ENCODE data around the gene GALR2.

Gene GALR2

DNA sequence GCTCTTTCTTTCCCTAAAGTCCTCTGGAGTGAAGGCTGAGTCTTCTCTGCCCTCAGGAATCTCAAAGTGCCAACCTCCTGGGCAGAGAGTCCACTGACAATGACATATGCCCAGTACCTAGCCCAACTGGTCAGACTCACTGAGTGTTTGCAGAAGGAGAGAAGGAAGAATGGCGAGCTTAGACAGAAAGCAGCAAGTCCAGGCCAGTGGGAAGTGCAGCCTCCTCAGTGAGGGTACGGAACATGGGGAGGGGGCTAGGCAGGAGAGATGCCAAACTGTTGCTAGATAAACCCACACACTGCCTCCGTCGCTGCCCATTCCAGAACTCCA is 28.3 kb downstream of the GALR2 start:
- DNase-seq, result no peak

GRCh38 chr17:76103274-76104139 is 28.9 kb downstream of the GALR2 start, which contains the start of gene EXOC7:
Gene EXOC7, minus strand, starts transcription at chr17:76103787. Its CDS starts 95 bp downstream, at chr17:76103692.
- peak; percentile 98 for DNase-seq

DNA sequence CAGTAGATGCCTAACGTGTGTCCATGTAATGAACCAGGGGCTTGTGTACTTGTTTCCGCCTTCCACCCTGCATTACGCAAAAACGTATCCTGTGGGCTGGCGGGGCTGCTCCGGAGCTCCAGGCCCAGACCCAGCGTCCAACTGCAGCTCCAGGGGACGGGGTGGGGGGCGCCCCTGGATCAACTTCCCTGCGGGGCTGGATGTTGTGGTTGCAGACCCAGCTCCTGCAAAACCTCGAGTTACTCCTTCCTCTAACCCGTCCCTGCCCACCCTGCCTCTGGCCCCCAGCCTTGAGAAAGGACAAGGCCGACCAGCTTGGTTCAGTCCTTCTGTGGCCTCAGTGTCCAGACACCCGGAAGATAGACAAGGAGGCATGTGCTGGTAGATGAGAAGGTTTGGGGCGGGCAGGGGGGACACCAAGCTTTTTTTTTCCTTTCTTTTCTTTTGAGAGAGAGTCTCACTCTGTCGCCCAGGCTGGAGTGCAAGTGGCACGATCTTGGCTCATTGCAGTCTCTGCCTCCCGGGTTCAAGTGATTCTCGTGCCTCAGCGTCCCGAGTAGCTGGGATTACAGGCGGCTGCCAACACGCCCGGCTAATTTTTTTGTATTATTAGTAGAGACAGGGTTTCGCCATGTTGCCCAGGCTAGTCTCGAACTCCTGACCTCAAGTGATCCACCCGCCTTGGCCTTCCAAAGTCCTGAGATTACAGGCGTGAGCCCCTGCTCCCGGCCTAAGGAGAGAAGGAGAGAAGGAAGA is 29.7 kb downstream of the GALR2 start:
- DNase-seq, result no peak

DNA sequence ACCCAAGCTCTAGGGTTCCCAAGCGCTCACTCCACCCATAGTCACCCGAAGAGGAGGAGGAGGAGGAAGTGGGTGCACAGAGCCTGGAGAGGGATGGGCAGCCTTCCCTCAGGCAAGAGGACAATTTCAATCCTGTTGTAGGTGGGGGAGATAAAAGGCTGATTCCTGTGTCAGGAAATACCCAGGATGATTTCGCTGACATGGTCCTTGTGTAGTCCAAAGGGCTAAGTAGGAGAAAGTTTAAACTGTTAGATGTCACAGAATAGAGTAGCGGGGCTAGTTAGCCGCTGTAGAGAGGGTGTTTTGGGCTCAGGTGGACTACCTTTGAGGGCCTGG is 30.3 kb downstream of the GALR2 start:
- DNase-seq, result no peak

- DNase-seq, result no peak
Measured at GRCh38 chr17:76106703-76107102, 32.1 kb downstream of the GALR2 start.

GRCh38 chr17:76107509-76107908 is 32.9 kb downstream of the GALR2 start:
- no peak for DNase-seq

DNA sequence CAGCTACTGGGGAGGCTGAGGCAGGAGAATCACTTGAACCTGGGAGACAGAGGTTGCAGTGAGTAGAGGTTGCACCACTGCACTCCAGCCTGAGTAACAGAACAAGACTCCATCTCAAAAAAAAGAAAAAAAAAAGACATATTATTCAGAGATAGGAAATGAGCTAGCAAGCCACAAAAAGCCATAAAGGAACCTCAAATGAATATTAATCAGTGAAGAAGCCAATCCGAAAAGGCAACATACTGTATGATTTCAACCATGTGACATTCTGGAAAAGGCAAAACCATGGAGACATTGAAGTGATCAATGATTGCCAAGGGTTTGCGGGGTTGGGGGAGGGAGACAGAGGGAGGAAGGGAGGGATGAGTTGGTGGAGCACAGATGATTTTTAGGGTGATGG is 37.4 kb downstream of the GALR2 start:
- DNase-seq, result no peak

DNA sequence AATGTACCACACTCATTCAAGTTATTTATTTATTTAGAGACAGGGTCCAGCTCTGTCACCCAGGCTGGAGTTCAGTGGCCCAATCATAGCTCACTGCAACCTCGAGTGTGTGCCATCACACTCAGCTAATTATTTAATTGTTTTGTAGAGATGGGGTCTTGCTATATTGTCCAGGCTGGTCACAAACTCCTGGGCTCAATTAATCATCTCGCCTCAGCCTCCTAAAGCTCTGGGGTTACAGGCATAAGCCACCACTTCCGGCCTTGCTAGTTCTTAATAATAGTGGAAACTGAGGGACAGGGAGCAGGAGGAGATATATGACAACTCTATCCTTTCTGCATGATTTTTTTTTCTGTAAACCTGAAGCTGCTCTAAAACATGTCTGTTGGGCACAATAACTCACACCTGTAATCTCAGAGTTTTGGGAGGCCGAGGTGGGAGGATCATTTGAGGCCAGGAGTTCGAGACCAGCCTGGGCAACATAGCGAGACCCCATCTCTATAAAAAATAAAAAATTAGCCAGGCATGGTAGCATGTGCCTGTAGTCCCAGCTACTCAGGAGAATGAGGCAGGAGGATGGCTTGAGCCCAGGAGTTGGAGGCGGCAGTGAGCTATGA is 40.7 kb downstream of the GALR2 start:
- no peak for DNase-seq

DNA sequence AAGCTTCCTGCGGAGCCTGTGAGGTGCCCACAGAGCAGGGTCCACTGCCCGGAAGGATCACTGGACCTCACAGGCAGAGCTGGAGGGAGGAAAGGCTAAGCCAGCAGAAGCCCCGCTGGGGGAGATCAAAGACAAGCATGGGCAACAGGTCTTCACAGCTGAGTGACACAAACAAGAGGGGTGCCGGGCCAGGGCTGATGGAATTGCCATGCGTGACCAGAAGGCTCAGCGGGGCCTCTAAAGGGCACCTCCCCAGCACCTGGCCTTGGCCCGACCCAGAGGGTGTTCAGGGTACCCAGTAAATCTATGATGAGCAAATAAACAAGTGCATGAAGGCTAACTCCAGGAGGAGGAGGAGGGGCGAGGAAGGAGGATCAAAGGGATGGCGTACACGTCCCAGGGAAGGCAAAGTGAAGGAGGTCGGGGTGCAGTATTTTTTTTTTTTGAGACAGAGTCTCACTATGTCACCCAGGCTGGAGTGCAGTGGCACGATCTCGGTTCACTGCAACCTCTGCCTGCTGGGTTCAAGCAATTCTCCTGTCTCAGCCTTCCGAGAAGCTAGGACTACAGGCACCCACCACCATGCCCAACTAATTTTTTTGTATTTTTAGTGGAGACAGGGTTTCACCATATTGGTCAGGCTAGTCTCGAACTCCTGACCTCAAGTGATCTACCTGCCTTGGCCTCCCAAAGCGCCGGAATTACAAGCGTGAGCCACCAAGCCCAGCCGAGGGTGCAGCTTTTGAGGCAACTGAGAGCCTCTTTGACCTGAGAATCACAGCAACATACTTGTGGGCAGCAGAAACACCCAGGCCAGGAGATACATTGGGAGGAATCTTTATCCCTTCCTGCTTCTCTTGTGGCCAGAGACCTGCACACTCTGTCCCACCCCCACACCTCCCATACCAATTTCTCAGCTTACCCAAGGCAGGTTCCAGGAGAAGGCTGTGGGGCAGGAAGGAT is 45.1 kb downstream of the GALR2 start:
- DNase-seq, result no peak

DNA sequence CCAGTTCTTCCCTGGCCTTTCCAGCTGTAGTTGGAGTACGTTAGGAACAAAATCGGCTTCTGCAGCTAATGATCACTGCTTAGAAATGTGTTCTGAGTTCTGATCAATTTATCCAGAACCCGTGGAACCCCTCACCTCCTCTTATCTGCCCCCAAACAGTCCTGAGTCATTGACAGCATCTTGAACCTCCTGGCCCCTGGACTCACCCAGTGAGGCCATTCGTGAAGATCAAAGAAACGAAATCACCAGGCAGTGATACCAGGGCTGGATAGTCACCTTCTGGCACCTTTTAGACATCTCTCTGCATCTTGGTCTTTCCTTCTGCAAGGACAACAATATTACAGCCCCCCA is 46.1 kb downstream of the GALR2 start:
- no peak for DNase-seq

- DNase-seq, result no peak
Measured at GRCh38 chr17:76121932-76122430, 47.4 kb downstream of the GALR2 start.

GRCh38 chr17:76122431-76123190 is 48.0 kb downstream of the GALR2 start:
- no peak for DNase-seq

DNA sequence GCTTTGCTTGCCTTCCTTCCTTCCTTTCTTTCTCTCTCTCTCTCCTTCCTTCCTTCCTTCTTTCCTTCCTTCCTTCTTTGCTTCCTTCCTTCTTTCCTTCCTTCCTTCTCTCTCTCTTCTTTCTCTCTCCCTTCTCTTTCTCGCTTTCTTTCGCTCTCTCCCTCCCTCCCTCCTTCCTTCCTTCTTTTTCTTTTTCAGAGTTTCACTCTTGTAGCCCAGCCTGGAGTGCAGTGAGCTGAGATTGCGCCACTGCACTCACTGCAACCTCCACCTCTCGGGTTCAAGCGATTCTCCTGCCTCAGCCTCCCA is 48.6 kb downstream of the GALR2 start:
- no peak for DNase-seq

GRCh38 chr17:76123749-76124581 is 49.4 kb downstream of the GALR2 start:
- no peak for DNase-seq

DNA sequence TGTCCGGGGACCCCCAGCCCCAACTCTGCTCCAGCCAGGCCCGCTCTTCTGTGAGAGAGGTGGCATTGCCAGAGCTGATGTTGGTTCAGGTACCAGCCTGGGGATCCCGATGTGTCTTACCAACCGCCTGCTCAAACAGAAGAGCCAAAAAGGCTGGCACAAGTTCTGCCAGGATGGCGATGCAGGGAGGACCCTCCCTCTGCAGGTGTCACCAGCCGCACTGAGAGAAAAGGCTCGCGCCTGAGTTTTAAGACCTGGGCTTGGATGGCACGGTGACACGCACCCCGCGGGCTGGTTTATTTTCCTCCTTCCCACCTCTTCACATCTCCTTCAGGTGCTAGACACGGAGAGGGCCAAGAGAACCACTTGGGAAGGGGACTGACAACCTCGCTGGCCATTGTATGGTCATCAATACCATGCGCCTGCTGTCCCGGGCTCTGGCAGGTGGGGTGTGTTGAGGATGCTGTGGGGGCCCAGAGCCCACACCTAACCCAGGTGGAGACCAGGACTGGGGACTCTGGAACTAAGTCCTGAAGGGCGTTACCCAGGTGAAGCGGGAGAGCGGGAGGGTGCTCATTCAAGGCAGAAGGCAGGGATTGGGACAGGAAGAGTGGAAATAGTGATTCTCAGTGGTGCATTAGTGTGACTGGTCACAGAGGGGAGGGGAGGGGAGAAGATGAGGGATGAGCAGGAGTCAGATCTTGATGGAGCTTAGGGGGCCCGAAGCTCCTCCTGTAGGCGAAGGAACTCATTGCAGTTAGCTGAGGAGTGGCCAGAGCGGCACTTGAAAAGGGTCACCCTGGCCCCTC is 50.2 kb downstream of the GALR2 start:
- DNase-seq, result no peak

DNA sequence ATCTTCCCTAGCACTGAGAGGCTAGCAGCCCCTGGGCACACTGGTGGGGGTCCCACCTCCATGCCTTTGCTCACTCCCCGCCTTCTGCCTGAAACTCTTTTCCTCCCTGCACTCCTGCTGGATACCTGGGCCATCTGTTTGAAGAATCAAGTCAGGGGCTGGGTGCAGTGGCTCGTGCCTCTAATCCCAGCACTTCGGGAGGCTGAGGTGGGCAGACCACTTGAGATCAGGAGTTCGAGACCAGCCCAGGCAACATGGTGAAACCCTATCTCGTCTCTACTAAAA is 50.8 kb downstream of the GALR2 start:
- no peak for DNase-seq

GRCh38 chr17:76125922-76126321 is 51.3 kb downstream of the GALR2 start:
- DNase-seq, result no peak
